Spinal cord (tissue), 10 donors: ENCODE data around the gene PLBD2. TPM values are rescaled to one million over a fixed set of nuclear protein-coding genes. Genes with fewer than 3 reads are reported as not detected.

Experiments used
- DNase-seq, 6 donors: peaks; one replicate each; pipeline versions ENCODE4 v3.0.0 to v3.0.0-alpha.2; 2013 to 2015; ENCODE audit warnings: low spot score in 6 of 6, low read depth in 4 of 6
- H3K27ac ChIP-seq: one replicate; pipeline ENCODE4 v1.5.1; 2013; ENCODE audit warnings: low read depth, low read length, control low read depth
- H3K27me3 ChIP-seq: one replicate; pipeline ENCODE4 v1.6.1; 2013; ENCODE audit warnings: low read length; ENCODE audit not compliant: control insufficient read depth, insufficient read depth
- H3K36me3 ChIP-seq: one replicate; pipeline ENCODE4 v1.6.1; 2013; ENCODE audit warnings: low read length; ENCODE audit not compliant: control insufficient read depth, insufficient read depth
- H3K4me1 ChIP-seq: one replicate; pipeline ENCODE4 v1.6.1; 2013; ENCODE audit warnings: low read length; ENCODE audit not compliant: control insufficient read depth, insufficient read depth
- H3K4me3 ChIP-seq: one replicate; pipeline ENCODE4 v1.5.1; 2013; ENCODE audit warnings: low read depth, low read length, control low read depth
- H3K9me3 ChIP-seq: one replicate; pipeline ENCODE4 v1.6.1; 2013; ENCODE audit warnings: low read length; ENCODE audit not compliant: control insufficient read depth, insufficient read depth
- WGBS: methylation state at CpG from one replicate; pipeline ENCODE4 v1.1.5; 2013; ENCODE audit warnings: missing lambda C conversion rate; ENCODE audit not compliant: insufficient coverage; 5-methylcytosine and 5-hydroxymethylcytosine counted together
- polyA plus RNA-seq, 2 donors: library from polyadenylated mRNA; unstranded; fragments of 120-200 nt; gene quantifications; one replicate each; pipeline ENCODE4 v1.2.1, GENCODE V29; 2013; ENCODE audit not compliant: insufficient read length in 2 of 2
- total RNA-seq, 2 donors: library from RNA; depleted of rRNA in 1 of 2; stranded (reverse); fragments of 120-200 nt in 1 of 2; fragments of >200 nt in 1 of 2; gene quantifications; one replicate each; pipeline versions ENCODE4 v1.2.3 to v1.2.4, GENCODE V29; 2013 to 2014
- donor health status: healthy.

The PLBD2 gene
- total and polyA plus RNA-seq, 4 donors = 13.2 to 50.1 (median 36.7) TPM

- H3K36me3 ChIP-seq = peaks cover 28% of the 10 kb centered on the region
- no peak for DNase-seq
- WGBS = 100% methylated on average over 1 of the region's 2 CpGs
- H3K4me1 ChIP-seq = no peaks in the 10 kb centered on the region
- no peak overlapping the region for H3K27ac ChIP-seq
- peaks cover 2% of the 10 kb centered on the region for H3K9me3 ChIP-seq
- no peak overlapping the region for H3K4me3 ChIP-seq
- H3K27me3 ChIP-seq = no peaks in the 10 kb centered on the region
Observed at GRCh38 chr12:113322343-113322742, 36.0 kb upstream of the PLBD2 start.

- Histone ChIP-seq H3K4me3 (no peak overlapping the region), H3K27ac (no peak overlapping the region), H3K9me3 (peaks cover 2% of the 10 kb centered on the region), H3K27me3 (no peaks in the 10 kb centered on the region), H3K4me1 (no peaks in the 10 kb centered on the region), H3K36me3 (peaks cover 5% of the 10 kb centered on the region)
- WGBS = no CpG with 5 or more reads among the region's 3 CpGs
- DNase-seq = no peak
Observed at GRCh38 chr12:113325916-113326315, 32.5 kb upstream of the PLBD2 start.

DNA sequence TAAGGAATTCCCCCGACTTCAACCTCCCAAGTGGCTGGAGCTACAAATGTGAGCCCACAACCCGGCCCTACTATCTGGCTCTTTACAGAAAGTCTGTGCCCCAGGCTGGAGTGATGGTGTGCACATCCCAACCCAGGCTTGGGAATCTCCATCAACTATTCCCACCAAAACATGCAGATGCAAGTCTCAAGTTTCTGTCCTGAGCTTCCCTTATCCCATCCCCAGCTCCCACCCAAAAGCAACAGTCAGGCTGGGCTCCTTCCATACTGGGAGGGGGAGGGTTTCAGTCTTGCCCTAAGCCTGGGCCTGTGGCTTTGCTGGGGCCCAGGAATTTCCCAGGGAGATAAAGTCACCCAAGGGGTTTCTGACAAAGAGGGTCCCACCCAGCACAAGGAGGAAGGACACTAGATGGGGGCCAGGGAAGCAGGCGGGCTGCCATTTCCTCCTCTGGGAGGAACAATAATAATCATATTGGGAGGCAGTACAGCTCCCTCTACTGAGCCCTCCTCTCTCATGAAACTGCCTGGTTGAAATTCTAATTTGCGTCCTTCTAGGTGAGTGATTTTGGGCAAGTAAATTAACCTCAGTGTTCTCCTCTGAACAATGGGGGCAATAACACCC lies 31.5 kb upstream of the PLBD2 start:
- Histone ChIP-seq H3K27me3 (no peaks in the 10 kb centered on the region), H3K4me1 (no peaks in the 10 kb centered on the region), H3K9me3 (no peaks in the 10 kb centered on the region), H3K36me3 (peaks cover 3% of the 10 kb centered on the region), H3K4me3 (no peak overlapping the region), H3K27ac (no peak overlapping the region)
- no peak for DNase-seq
- 76% methylated on average over 2 of the region's 4 CpGs for WGBS

GRCh38 chr12:113328368-113328889 lies 30.0 kb upstream of the PLBD2 start:
- H3K4me3 ChIP-seq = no peak overlapping the region
- H3K36me3 ChIP-seq = peaks cover 3% of the 10 kb centered on the region
- H3K9me3 ChIP-seq = no peaks in the 10 kb centered on the region
- peaks cover 5% of the 10 kb centered on the region for H3K4me1 ChIP-seq
- no peak for DNase-seq
- no peak overlapping the region for H3K27ac ChIP-seq
- 56% methylated on average over 3 of the region's 5 CpGs for WGBS
- no peaks in the 10 kb centered on the region for H3K27me3 ChIP-seq

- no peak overlapping the region for H3K4me3 ChIP-seq
- WGBS = 93% methylated on average over 5 of the region's 9 CpGs
- no peak for DNase-seq
Observed at GRCh38 chr12:113329022-113329790, 29.2 kb upstream of the PLBD2 start.

DNA sequence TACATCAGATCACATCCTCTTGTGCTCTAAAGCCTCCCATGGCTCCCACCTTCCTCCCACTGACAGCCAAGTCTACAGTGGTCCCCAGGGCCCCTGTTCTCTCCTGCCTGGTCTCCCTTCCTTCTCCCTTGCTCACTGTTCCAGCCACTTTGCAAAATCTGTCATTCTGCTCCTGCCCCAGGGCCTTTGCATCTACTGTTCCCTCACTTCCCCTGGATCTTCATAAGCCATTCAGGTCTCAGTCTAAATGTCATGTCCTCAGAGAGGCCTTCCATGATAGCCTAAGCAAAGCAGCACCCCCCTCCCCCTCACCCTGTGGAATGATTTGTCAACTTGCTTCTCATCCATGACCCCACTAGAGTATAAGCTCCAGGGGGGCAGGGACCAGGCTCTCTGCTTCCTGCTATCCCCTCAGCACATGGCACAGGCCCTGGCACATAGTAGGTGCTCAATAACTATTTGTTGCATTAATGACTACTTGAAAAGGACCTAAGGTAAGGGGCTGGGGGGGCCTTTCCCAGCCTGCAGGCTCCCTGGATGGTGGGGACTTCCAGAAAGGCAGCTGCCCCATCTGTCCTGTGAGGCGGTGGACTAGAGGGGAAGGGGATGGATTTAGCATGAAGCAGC lies 28.5 kb upstream of the PLBD2 start:
- Histone ChIP-seq H3K27ac (no peak overlapping the region), H3K9me3 (no peaks in the 10 kb centered on the region), H3K4me1 (peaks cover 20% of the 10 kb centered on the region), H3K36me3 (peaks cover 3% of the 10 kb centered on the region), H3K4me3 (no peak overlapping the region), H3K27me3 (peaks cover 2% of the 10 kb centered on the region)
- DNase-seq = no peak
- no CpG with 5 or more reads among the region's 1 CpG for WGBS

More at GRCh38 chr12:113329022-113329790, 29.2 kb upstream of the PLBD2 start:
- Histone ChIP-seq H3K27ac (no peak overlapping the region), H3K36me3 (peaks cover 3% of the 10 kb centered on the region), H3K9me3 (no peaks in the 10 kb centered on the region), H3K4me1 (peaks cover 13% of the 10 kb centered on the region), H3K27me3 (no peaks in the 10 kb centered on the region)

GRCh38 chr12:113330505-113330904 lies 27.9 kb upstream of the PLBD2 start:
- peaks cover 24% of the 10 kb centered on the region for H3K4me1 ChIP-seq

GRCh38 chr12:113332688-113333417 lies 25.5 kb upstream of the PLBD2 start:
- H3K9me3 ChIP-seq = no peaks in the 10 kb centered on the region
- H3K27ac ChIP-seq = no peak overlapping the region
- DNase-seq = no peak
- H3K36me3 ChIP-seq = peaks cover 3% of the 10 kb centered on the region
- 74% methylated on average over 12 of the region's 17 CpGs for WGBS
- no peak overlapping the region for H3K4me3 ChIP-seq
- peaks cover 2% of the 10 kb centered on the region for H3K27me3 ChIP-seq
- peaks cover 25% of the 10 kb centered on the region for H3K4me1 ChIP-seq

More at GRCh38 chr12:113330505-113330904, 27.9 kb upstream of the PLBD2 start:
- no CpG with 5 or more reads among the region's 2 CpGs for WGBS
- DNase-seq = no peak
- Histone ChIP-seq H3K27me3 (peaks cover 2% of the 10 kb centered on the region), H3K36me3 (peaks cover 3% of the 10 kb centered on the region), H3K27ac (no peak overlapping the region), H3K4me3 (no peak overlapping the region), H3K9me3 (no peaks in the 10 kb centered on the region)

GRCh38 chr12:113333418-113333750 lies 25.0 kb upstream of the PLBD2 start:
- WGBS = 80% methylated on average over 2 of the region's 5 CpGs
- Histone ChIP-seq H3K9me3 (no peaks in the 10 kb centered on the region), H3K27me3 (peaks cover 2% of the 10 kb centered on the region), H3K27ac (no peak overlapping the region), H3K4me3 (no peak overlapping the region), H3K36me3 (peaks cover 3% of the 10 kb centered on the region), H3K4me1 (peaks cover 25% of the 10 kb centered on the region)
- no peak for DNase-seq
